K562 (cell line): ENCODE results near the gene CAPN10. TPM values are rescaled to one million over a fixed set of nuclear protein-coding genes. Genes with fewer than 3 reads are reported as not detected.

ENCODE experiments used
- CBFB ChIP-seq: sonication (generic); formaldehyde crosslinking; IDR thresholded peaks from 2 replicates; pipeline ENCODE4 v1.4.0; 2020; ENCODE audit warnings: mild to moderate bottlenecking, missing genetic modification reagents
- CTBP1 ChIP-seq: fragments of 450-650 bp; IDR thresholded peaks from 2 replicates; pipeline ENCODE4 v1.6.1; 2016; ENCODE audit warnings: borderline replicate concordance
- DDX20 ChIP-seq: fragments of 450-650 bp; IDR thresholded peaks from 2 replicates; pipeline ENCODE4 v1.6.1; 2016; ENCODE audit warnings: missing genetic modification characterization, low read depth, mild to moderate bottlenecking, missing compliant biosample characterization, moderate library complexity
- ELF1 ChIP-seq: fragments of 200-800 bp; sonication (Bioruptor generic); IDR thresholded peaks from 2 replicates; pipeline ENCODE4 v1.6.1; 2016; ENCODE audit warnings: missing genetic modification characterization, missing compliant biosample characterization
- HDAC2 ChIP-seq: fragments of 450-650 bp; IDR thresholded peaks from 2 replicates; pipeline ENCODE4 v1.6.1; 2016; ENCODE audit warnings: mild to moderate bottlenecking
- HMG20B ChIP-seq: fragments of 250-450 bp; sonication (Bioruptor Pico); IDR thresholded peaks from 2 replicates; pipeline ENCODE4 v1.5.0; 2021; ENCODE audit warnings: mild to moderate bottlenecking
- HNRNPL ChIP-seq: fragments of 200-400 bp; formaldehyde crosslinking; IDR thresholded peaks from 2 replicates; pipeline ENCODE4 v1.6.1; 2017; ENCODE audit warnings: low read depth, mild to moderate bottlenecking, low read length
- IRF1 ChIP-seq: sonication (generic); formaldehyde crosslinking; IDR thresholded peaks from 2 replicates; pipeline ENCODE4 v1.8.0; 2022; ENCODE audit warnings: missing genetic modification reagents, mild to moderate bottlenecking, borderline replicate concordance
- JUNB ChIP-seq: fragments of 450-650 bp; formaldehyde crosslinking; conservative IDR thresholded peaks from 2 replicates; pipeline ENCODE4 v1.4.0; 2020; ENCODE audit warnings: mild to moderate bottlenecking
- JUND ChIP-seq, 2 experiments: IDR thresholded peaks; 2 replicates in 1 of 2; 3 replicates in 1 of 2; pipeline ENCODE4 v1.6.1; 2011; ENCODE audit warnings: borderline replicate concordance in 2 of 2, low read depth in 2 of 2, low read length in 2 of 2, improper control_type of control experiment in 1 of 2, missing biosample characterization in 1 of 2, missing genetic modification characterization in 1 of 2, missing genetic modification reagents in 1 of 2
- KDM5B ChIP-seq: fragments of 200-600 bp; sonication (generic); IDR thresholded peaks from 2 replicates; pipeline ENCODE4 v1.6.1; 2012; ENCODE audit warnings: low read depth, mild to moderate bottlenecking, moderate library complexity, low read length, control low read depth, inconsistent platforms; ENCODE audit not compliant: insufficient replicate concordance
- KLF10 ChIP-seq: fragments of 250-450 bp; sonication (Bioruptor Pico); IDR thresholded peaks from 2 replicates; pipeline ENCODE4 v1.6.1; 2021; ENCODE audit warnings: matching md5 sums
- KLF13 ChIP-seq: fragments of 450-650 bp; IDR thresholded peaks from 2 replicates; pipeline ENCODE4 v1.6.1; 2016; ENCODE audit warnings: missing genetic modification characterization, low read depth, mild to moderate bottlenecking, missing compliant biosample characterization, moderate library complexity, borderline replicate concordance
- MAFF ChIP-seq: IDR thresholded peaks from 2 replicates; pipeline ENCODE4 v1.6.1; 2012; ENCODE audit warnings: low read length, improper control_type of control experiment
- RBM17 ChIP-seq: fragments of 200-400 bp; formaldehyde crosslinking; IDR thresholded peaks from 2 replicates; pipeline ENCODE4 v1.6.1; 2017; ENCODE audit warnings: low read depth, mild to moderate bottlenecking, low read length, borderline replicate concordance
- SAP30 ChIP-seq: fragments of 200-600 bp; sonication (generic); IDR thresholded peaks from 2 replicates; pipeline ENCODE4 v1.6.1; 2012; ENCODE audit warnings: borderline replicate concordance, low read depth, mild to moderate bottlenecking, moderate library complexity, low read length, control low read depth, inconsistent platforms; ENCODE audit not compliant: insufficient read depth, poor library complexity, severe bottlenecking
- SMAD4 ChIP-seq: fragments of 250-450 bp; sonication (Bioruptor Pico); conservative IDR thresholded peaks from 2 replicates; pipeline ENCODE4 v1.8.0; 2021; ENCODE audit warnings: inconsistent platforms, mild to moderate bottlenecking, moderate library complexity
- SMARCA5 ChIP-seq: fragments of 450-650 bp; IDR thresholded peaks from 2 replicates; pipeline ENCODE4 v1.6.1; 2016
- SRSF7 ChIP-seq: fragments of 200-400 bp; formaldehyde crosslinking; optimal IDR thresholded peaks from 2 replicates; pipeline ENCODE3; 2017; ENCODE audit warnings: mild to moderate bottlenecking, low read depth, low read length
- TBL1XR1 ChIP-seq, 2 experiments: IDR thresholded peaks; 2 replicates each; pipeline ENCODE4 v1.6.1; 2012; ENCODE audit warnings: improper control_type of control experiment in 2 of 2, low read length in 2 of 2, mild to moderate bottlenecking in 1 of 2
- U2AF1 ChIP-seq: fragments of 200-400 bp; formaldehyde crosslinking; optimal IDR thresholded peaks from 2 replicates; pipeline ENCODE3; 2017; ENCODE audit warnings: mild to moderate bottlenecking, low read depth, low read length, moderate library complexity
- ZBTB8A ChIP-seq: fragments of 450-650 bp; IDR thresholded peaks from 2 replicates; pipeline ENCODE4 v1.6.1; 2018; ENCODE audit warnings: mild to moderate bottlenecking, moderate library complexity; ENCODE audit not compliant: partially characterized antibody
- ZNF175 ChIP-seq: fragments of 200-800 bp; sonication (Bioruptor generic); IDR thresholded peaks from 2 replicates; pipeline ENCODE4 v1.6.1; 2016; ENCODE audit warnings: low read depth, mild to moderate bottlenecking, missing genetic modification characterization, missing compliant biosample characterization
- ZNF253 ChIP-seq: fragments of 250-450 bp; sonication (Bioruptor Pico); conservative IDR thresholded peaks from 2 replicates; pipeline ENCODE4 v1.6.1; 2021; ENCODE audit warnings: mild to moderate bottlenecking
- ZNF589 ChIP-seq: fragments of 200-800 bp; sonication (Bioruptor generic); IDR thresholded peaks from 2 replicates; pipeline ENCODE4 v1.6.1; 2016; ENCODE audit warnings: low read depth, missing genetic modification characterization, missing compliant biosample characterization
- ZNF766 ChIP-seq: fragments of 200-800 bp; sonication (Bioruptor generic); conservative IDR thresholded peaks from 2 replicates; pipeline ENCODE4 v1.6.1; 2016; ENCODE audit warnings: missing genetic modification characterization, missing compliant biosample characterization
- polyA plus RNA-seq, 8 experiments: library from polyadenylated mRNA; depleted of rRNA in 4 of 8; stranded (reverse) in 5 of 8; unstranded in 3 of 8; fragments of >200 nt; fragmentation: Nextera tagmentation in 2 of 8; fragmentation: Illumina TruSeq in 1 of 8; extraction: Ambion mirVana in 2 of 8; extraction: Trizol in 1 of 8; gene quantifications; 2 replicates each; pipeline versions ENCODE4 v1.2.1 to v1.2.3, GENCODE V29; 2011 to 2014; ENCODE audit warnings: inconsistent platforms in 1 of 8, missing spikeins in 1 of 8
- total RNA-seq, 7 experiments: library from RNA; depleted of rRNA in 6 of 7; stranded (reverse); fragments of >200 nt in 6 of 7; fragmentation: Illumina TruSeq in 2 of 7; extraction: Trizol in 2 of 7; gene quantifications; 2 replicates each; pipeline versions ENCODE4 v1.2.1 to v1.2.3, GENCODE V29; 2011 to 2021; ENCODE audit warnings: low replicate concordance in 1 of 7
- TF ChIP-seq, protein P1 (sequence below): fragments of 250-450 bp; sonication (Bioruptor Pico); IDR thresholded peaks from 2 replicates; pipeline ENCODE4 v1.8.0; 2021; ENCODE audit warnings: moderate library complexity, mild to moderate bottlenecking, inconsistent platforms

The CAPN10 gene
- total and polyA plus RNA-seq, 9 of the 15 experiments (the other 6 are each of a cell fraction or from before 2014, with no cell fraction given), result 0.08 to 26.1 (median 8.4) TPM

DNA sequence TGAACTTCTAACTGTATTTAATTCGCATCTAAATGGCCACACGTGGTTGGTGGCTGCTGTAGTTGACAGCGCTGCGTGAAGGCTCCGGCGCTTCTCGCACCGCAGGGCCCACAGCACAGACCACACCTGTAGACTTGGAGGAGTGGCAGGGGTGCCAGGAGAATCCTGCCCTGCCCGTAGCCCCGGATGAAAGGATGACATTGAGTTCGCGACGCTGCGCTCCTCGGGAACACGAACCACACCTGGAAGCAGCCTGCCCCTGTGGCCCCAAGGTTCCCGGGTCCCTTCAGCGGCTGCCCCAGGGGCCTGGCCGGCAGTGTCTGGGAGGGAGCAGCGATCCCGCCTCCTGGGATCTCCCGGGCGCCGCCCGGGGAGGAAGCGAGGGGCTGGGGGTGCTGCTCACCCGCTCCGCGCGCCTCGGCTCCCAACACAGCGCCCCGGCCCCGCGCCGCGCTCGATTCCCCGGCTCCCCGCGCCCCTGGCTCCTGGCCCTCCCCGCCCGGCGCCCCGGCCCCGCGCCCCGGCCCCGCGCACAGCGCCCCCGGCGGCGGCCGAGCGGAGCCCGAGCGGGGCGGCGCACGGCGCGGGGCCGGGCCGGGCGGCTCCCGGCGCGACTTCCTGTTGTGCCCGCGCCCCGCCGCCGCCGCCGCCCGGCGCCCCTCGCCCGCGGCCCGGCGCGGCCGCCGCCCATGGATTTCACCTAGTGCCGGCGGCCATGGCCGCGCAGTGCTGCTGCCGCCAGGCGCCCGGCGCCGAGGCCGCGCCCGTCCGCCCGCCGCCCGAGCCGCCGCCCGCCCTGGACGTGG is 18.5 kb upstream of the CAPN10 start, which contains the start of gene RNPEPL1 (continued):
- TF ChIP-seq JUND (IDR thresholded peaks at IDR 0.05; ENCODE audit: borderline replicate concordance, low read depth, low read length), result no peak
- TF ChIP-seq JUND (tag; IDR thresholded peaks at IDR 0.05; ENCODE audit: borderline replicate concordance, low read depth, low read length), result no peak
- no peak for TF ChIP-seq SMAD4
- TF ChIP-seq ELF1 (tag), result 0 out of 2 replicates have a peak, but pooled peaks have one; percentile 28
- no peak for TF ChIP-seq DDX20 (tag)
- TF ChIP-seq KLF13 (tag), result no peak
- TF ChIP-seq IRF1 (CRISPR knock-in tag), result no peak
- no peak for TF ChIP-seq HMG20B
- no peak for TF ChIP-seq ZBTB8A
- TF ChIP-seq JUNB (CRISPR knock-in tag), result no peak
- TF ChIP-seq SAP30, result no peak
- no peak for TF ChIP-seq KLF10 (CRISPR knock-in tag)
- TF ChIP-seq KDM5B, result peak; percentile 3
- TF ChIP-seq CTBP1, result peak; percentile 28; the same call in 1 of the 2 replicates
- TF ChIP-seq ZNF589, result peak; percentile 62; the same call in 1 of the 2 replicates
- TF ChIP-seq SRSF7, result no peak
- TF ChIP-seq ZNF253 (CRISPR knock-in tag), result no peak
- TF ChIP-seq, protein P1, sequence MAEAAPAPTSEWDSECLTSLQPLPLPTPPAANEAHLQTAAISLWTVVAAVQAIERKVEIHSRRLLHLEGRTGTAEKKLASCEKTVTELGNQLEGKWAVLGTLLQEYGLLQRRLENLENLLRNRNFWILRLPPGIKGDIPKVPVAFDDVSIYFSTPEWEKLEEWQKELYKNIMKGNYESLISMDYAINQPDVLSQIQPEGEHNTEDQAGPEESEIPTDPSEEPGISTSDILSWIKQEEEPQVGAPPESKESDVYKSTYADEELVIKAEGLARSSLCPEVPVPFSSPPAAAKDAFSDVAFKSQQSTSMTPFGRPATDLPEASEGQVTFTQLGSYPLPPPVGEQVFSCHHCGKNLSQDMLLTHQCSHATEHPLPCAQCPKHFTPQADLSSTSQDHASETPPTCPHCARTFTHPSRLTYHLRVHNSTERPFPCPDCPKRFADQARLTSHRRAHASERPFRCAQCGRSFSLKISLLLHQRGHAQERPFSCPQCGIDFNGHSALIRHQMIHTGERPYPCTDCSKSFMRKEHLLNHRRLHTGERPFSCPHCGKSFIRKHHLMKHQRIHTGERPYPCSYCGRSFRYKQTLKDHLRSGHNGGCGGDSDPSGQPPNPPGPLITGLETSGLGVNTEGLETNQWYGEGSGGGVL, result no peak
- TF ChIP-seq U2AF1, result no peak
- no peak for TF ChIP-seq RBM17
- no peak for TF ChIP-seq ZNF175 (CRISPR knock-in tag)
- TF ChIP-seq MAFF, result no peak
- no peak for TF ChIP-seq CBFB (CRISPR knock-in tag)
- no peak for TF ChIP-seq SMARCA5
- no peak for TF ChIP-seq TBL1XR1 (IDR thresholded peaks at IDR 0.05; ENCODE audit: low read length in 2 of 2)
- TF ChIP-seq ZNF766 (CRISPR knock-in tag), result no peak
- TF ChIP-seq HNRNPL, result no peak
- no peak for TF ChIP-seq HDAC2
